GM23338 (cell line): ENCODE results near the gene TNFAIP6.

Source experiments
- CREB1 ChIP-seq: fragments of 250-450 bp; sonication (Bioruptor Pico); IDR thresholded peaks from 2 replicates; pipeline ENCODE4 v1.5.0; 2020; ENCODE audit warnings: low read depth, mild to moderate bottlenecking, moderate library complexity
- CTCF ChIP-seq, 2 experiments: fragments of 200-600 bp in 1 of 2; sonication (generic) in 1 of 2; conservative IDR thresholded peaks; 2 replicates each; pipeline versions ENCODE4 v1.5.1 to v1.6.1; 2016 to 2017; ENCODE audit warnings: antibody characterized with exemption in 2 of 2, low read depth in 2 of 2, mild to moderate bottlenecking in 2 of 2, moderate library complexity in 1 of 2
- ETS1 ChIP-seq: IDR thresholded peaks from 2 replicates; pipeline ENCODE4 v1.6.1; 2016; ENCODE audit warnings: antibody characterized with exemption
- EZH2 ChIP-seq: fragments of 200-600 bp; sonication (generic); IDR thresholded peaks from one replicate; pipeline ENCODE4 v1.8.0; 2017; ENCODE audit warnings: antibody characterized with exemption, mild to moderate bottlenecking, low read depth; ENCODE audit not compliant: unreplicated experiment
- EZH2phosphoT487 ChIP-seq: fragments of 200-600 bp; sonication (generic); IDR thresholded peaks from one replicate; pipeline ENCODE4 v1.8.1; 2018; ENCODE audit warnings: antibody characterized with exemption; ENCODE audit not compliant: unreplicated experiment
- JUNB ChIP-seq: IDR thresholded peaks from one replicate; pipeline ENCODE4 v1.6.1; 2016; ENCODE audit warnings: antibody characterized with exemption; ENCODE audit not compliant: unreplicated experiment
- NANOG ChIP-seq: IDR thresholded peaks from 2 replicates; pipeline ENCODE4 v1.6.1; 2016; ENCODE audit warnings: antibody characterized with exemption, borderline replicate concordance
- POLR2AphosphoS5 ChIP-seq: IDR thresholded peaks from 2 replicates; pipeline ENCODE4 v1.6.1; 2016; ENCODE audit warnings: antibody characterized with exemption, low read depth
- REST ChIP-seq: IDR thresholded peaks from one replicate; pipeline ENCODE4 v1.6.1; 2018; ENCODE audit warnings: antibody characterized with exemption; ENCODE audit not compliant: unreplicated experiment
- ZNF114 ChIP-seq: fragments of 250-450 bp; sonication (Bioruptor Pico); IDR thresholded peaks from 2 replicates; pipeline ENCODE4 v1.5.0; 2020; ENCODE audit warnings: mild to moderate bottlenecking, moderate library complexity
- ZNF331 ChIP-seq: fragments of 250-450 bp; sonication (Bioruptor Pico); IDR thresholded peaks from 2 replicates; pipeline ENCODE4 v1.5.0; 2020; ENCODE audit warnings: low read depth, mild to moderate bottlenecking, moderate library complexity

- TF ChIP-seq CTCF (conservative IDR thresholded peaks at IDR 0.05; ENCODE audit: low read depth in 2 of 2) (no peak), REST (no peak), EZH2 (no peak), NANOG (no peak), POLR2AphosphoS5 (no peak), JUNB (no peak), CREB1 (CRISPR knock-in tag) (no peak), ZNF114 (no peak), ETS1 (no peak), EZH2phosphoT487 (no peak), ZNF331 (no peak)
These were observed 17.0 kb downstream of the TNFAIP6 start for GRCh38 chr2:151374436-151374835.
